Activated CD4-positive, alpha-beta memory T cell treated with anti-CD3 and anti-CD28 coated beads for 36 hours (primary cell): ENCODE measurements around the gene LYRM7. TPM values are rescaled to one million over a fixed set of nuclear protein-coding genes. Genes with fewer than 3 reads are reported as not detected.

Experiments used
- CTCF ChIA-PET: fragments of 350-600 bp; sonication (Branson Sonifier 250); formaldehyde crosslinking; loops from one replicate; lab custom pipeline; 2021; ENCODE audit warnings: antibody characterized with exemption, inconsistent platforms; lab: Charles Lee
- POLR2A ChIA-PET: fragments of 350-600 bp; sonication (Branson Sonifier 250); formaldehyde crosslinking; loops from one replicate; lab custom pipeline; 2021; ENCODE audit warnings: antibody characterized with exemption; lab: Charles Lee
- DNase-seq: peaks from one replicate; pipeline ENCODE4 v3.0.0-alpha.2; 2020
- H3K27ac Mint-ChIP-seq: one replicate; pipeline ENCODE4 v1.8.0; 2021; ENCODE audit warnings: mixed read lengths
- H3K27me3 Mint-ChIP-seq: one replicate; pipeline ENCODE4 v1.8.0; 2021; ENCODE audit warnings: mixed read lengths
- H3K36me3 Mint-ChIP-seq: one replicate; pipeline ENCODE4 v1.8.0; 2021; ENCODE audit warnings: mixed read lengths
- H3K4me1 Mint-ChIP-seq: one replicate; pipeline ENCODE4 v1.8.0; 2021; ENCODE audit warnings: low read depth, mixed read lengths
- H3K4me3 Mint-ChIP-seq: one replicate; pipeline ENCODE4 v1.8.0; 2021; ENCODE audit warnings: mild to moderate bottlenecking, mixed read lengths
- H3K9me3 Mint-ChIP-seq: one replicate; pipeline ENCODE4 v1.8.0; 2021; ENCODE audit warnings: mixed read lengths
- intact Hi-C: fragments of 100-400 bp; cut with micrococcal nuclease; formaldehyde crosslinking; loops from one replicate; pipeline ENCODE4 v1.15.1; 2023
- total RNA-seq, 2 experiments: library from RNA; stranded (reverse); gene quantifications; one replicate each; pipeline ENCODE4 v1.2.3, GENCODE V29; 2021

The LYRM7 gene
- total RNA-seq, 2 experiments from 2014 or later, result 16.6 to 18.6 TPM

GRCh38 chr5:131222731-131223130 lies 52.0 kb downstream of the LYRM7 start:
- ChIA-PET CTCF (no interaction called here), POLR2A (interaction anchor here (1.5 to 1.9 kb wide), 2 partner anchors 14 to 30 kb away, joined by 4 to 5 read pairs; no protein-coding TSS in a partner anchor)
- H3K27ac Mint-ChIP-seq, result no peak overlapping the region
- H3K4me3 Mint-ChIP-seq, result no peak overlapping the region
- no peaks in the 10 kb centered on the region for H3K27me3 Mint-ChIP-seq
- intact Hi-C loops, result no loop called here
- no peak for DNase-seq
- H3K9me3 Mint-ChIP-seq, result no peaks in the 10 kb centered on the region
- H3K36me3 Mint-ChIP-seq, result no peaks in the 10 kb centered on the region
- peaks cover 29% of the 10 kb centered on the region for H3K4me1 Mint-ChIP-seq

- no peaks in the 10 kb centered on the region for H3K9me3 Mint-ChIP-seq
- POLR2A ChIA-PET, result interaction anchor here (1.0 kb wide), 1 partner anchor 41 kb away, joined by 3 read pairs; no protein-coding TSS in a partner anchor
- intact Hi-C loops, result loop anchor here (1.0 kb wide), 3 partner anchors 15 to 134 kb away; no protein-coding TSS in a partner anchor
- no peaks in the 10 kb centered on the region for H3K27me3 Mint-ChIP-seq
- no peak for DNase-seq
- no peaks in the 10 kb centered on the region for H3K36me3 Mint-ChIP-seq
- CTCF ChIA-PET, result no interaction called here
- H3K4me1 Mint-ChIP-seq, result peaks cover 18% of the 10 kb centered on the region
- H3K4me3 Mint-ChIP-seq, result no peak overlapping the region
- H3K27ac Mint-ChIP-seq, result no peak overlapping the region
Observed at GRCh38 chr5:131223751-131224386, 53.1 kb downstream of the LYRM7 start.

DNA sequence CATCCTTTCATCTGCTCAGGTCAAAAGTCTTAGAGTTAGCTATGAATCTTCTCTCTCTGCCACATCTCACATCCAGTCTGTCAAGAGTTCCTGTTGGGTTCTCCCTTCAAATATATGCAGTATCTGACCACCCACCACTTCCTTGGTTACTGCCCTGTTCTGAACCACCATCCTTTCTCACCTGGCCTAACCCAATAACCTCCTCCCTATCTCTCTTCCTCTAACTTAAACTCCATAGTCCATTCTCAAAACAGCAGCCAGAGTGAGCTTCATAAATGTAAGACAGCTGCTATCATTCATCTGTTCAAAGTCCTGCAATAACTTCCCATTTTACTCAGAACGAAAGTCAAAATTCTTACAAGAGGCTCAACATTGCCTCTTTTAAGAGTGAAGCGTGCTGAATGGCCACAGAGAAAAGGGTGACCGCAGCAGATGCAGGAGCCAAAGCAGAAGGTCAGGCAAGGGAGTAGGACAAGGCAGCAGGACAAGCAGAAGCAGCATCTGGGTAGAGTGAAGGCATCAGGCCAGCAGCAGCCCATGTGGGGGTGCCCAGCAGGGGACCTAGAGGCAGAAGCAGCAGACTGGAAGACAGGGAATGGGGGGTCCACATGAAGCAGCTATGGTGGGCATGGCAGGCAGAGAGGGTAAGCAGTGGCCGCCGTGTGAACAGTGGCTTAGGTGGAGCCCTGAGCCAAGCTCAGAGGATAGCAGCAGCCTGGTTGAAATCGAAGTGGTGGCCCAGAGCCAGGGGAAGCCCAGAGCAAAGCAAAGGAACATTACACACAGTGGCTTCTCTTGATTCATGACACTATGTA lies 53.9 kb downstream of the LYRM7 start:
- Mint-ChIP-seq H3K27me3 (no peaks in the 10 kb centered on the region), H3K4me1 (peaks cover 12% of the 10 kb centered on the region), H3K36me3 (no peaks in the 10 kb centered on the region), H3K4me3 (no peak overlapping the region), H3K9me3 (no peaks in the 10 kb centered on the region), H3K27ac (no peak overlapping the region)
- intact Hi-C loops, result loop anchor here (1.0 kb wide), 3 partner anchors 15 to 134 kb away; no protein-coding TSS in a partner anchor
- POLR2A ChIA-PET, result interaction anchor here (1.0 to 1.5 kb wide), 2 partner anchors 15 to 41 kb away, joined by 3 to 4 read pairs; no protein-coding TSS in a partner anchor
- DNase-seq, result peak; percentile 34
- CTCF ChIA-PET, result no interaction called here

- H3K4me3 Mint-ChIP-seq, result no peak overlapping the region
- ChIA-PET POLR2A (interaction anchor here (1.5 kb wide), 1 partner anchor 14 kb away, joined by 4 read pairs; no protein-coding TSS in a partner anchor), CTCF (no interaction called here)
- peaks cover 11% of the 10 kb centered on the region for H3K4me1 Mint-ChIP-seq
- no peaks in the 10 kb centered on the region for H3K9me3 Mint-ChIP-seq
- H3K36me3 Mint-ChIP-seq, result no peaks in the 10 kb centered on the region
- no peaks in the 10 kb centered on the region for H3K27me3 Mint-ChIP-seq
- no peak for DNase-seq
- intact Hi-C loops, result no loop called here
- H3K27ac Mint-ChIP-seq, result no peak overlapping the region
Observed at GRCh38 chr5:131225282-131225974, 54.7 kb downstream of the LYRM7 start.

DNA sequence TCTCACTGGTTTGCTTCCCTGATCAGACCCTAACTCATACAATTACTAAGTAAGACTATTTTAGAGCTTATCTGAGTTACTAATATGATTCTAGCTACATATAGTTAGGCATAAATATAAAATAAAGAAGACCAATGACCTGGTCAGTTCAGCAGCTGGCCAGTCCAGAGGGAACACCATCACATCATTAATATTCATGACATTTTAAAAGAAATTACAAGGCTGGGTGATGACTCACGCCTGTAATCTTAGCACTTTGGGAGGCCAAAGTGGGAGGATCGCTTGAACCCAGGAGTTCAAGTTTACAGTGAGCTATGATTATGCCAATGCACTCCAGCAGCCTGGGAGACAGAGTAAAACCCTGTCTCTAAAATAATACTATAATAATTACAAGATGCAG lies 56.2 kb downstream of the LYRM7 start:
- no peaks in the 10 kb centered on the region for H3K36me3 Mint-ChIP-seq
- H3K4me1 Mint-ChIP-seq, result peaks cover 8% of the 10 kb centered on the region
- ChIA-PET CTCF (no interaction called here), POLR2A (no interaction called here)
- DNase-seq, result no peak
- no peaks in the 10 kb centered on the region for H3K9me3 Mint-ChIP-seq
- H3K27me3 Mint-ChIP-seq, result no peaks in the 10 kb centered on the region
- intact Hi-C loops, result no loop called here
- no peak overlapping the region for H3K4me3 Mint-ChIP-seq
- no peak overlapping the region for H3K27ac Mint-ChIP-seq

DNA sequence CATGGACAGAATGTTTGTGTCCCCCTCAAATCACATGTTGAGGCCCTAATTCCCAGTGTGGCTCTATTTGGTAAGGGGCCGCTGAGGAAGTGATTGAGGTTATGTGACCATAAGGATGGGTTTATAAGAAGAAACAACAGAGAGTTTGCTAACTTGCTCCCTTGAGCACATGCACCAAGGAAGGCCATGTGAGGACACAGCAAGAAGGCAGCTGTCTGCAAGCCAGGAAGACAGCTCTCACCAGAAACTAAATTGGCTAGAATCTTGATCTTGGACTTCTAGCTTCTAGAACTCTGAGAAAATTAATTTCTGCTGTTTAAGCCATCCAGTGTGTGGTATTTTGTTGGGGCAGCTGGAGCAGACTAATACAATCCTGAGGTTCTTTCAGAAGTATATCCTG lies 57.9 kb downstream of the LYRM7 start:
- H3K4me1 Mint-ChIP-seq, result peaks cover 6% of the 10 kb centered on the region
- ChIA-PET CTCF (no interaction called here), POLR2A (interaction anchor here (0.6 kb wide), 1 partner anchor 158 kb away, joined by 4 read pairs; no protein-coding TSS in a partner anchor)
- intact Hi-C loops, result no loop called here
- H3K27ac Mint-ChIP-seq, result no peak overlapping the region
- H3K4me3 Mint-ChIP-seq, result no peak overlapping the region
- H3K27me3 Mint-ChIP-seq, result no peaks in the 10 kb centered on the region
- no peak for DNase-seq
- H3K36me3 Mint-ChIP-seq, result no peaks in the 10 kb centered on the region
- no peaks in the 10 kb centered on the region for H3K9me3 Mint-ChIP-seq

DNA sequence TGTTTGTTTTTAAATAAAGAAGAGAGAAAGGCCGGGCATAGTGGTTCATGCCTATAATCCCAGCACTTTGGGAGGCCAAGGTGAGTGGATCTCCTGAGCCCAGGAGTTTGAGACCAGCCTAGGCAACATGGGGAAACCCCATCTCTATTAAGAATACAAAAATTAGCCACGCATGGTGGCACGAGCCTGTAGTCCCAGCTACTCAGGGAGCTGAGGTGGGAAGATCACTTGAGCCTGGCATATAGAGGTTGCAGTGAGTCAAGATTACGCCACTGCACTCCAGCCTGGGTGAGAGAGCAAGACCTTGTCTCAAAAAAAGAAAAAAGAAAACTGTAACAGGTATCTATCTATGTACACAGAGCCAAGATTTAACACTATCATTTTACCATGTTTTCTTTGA lies 58.9 kb downstream of the LYRM7 start:
- Mint-ChIP-seq H3K4me1 (peaks cover 6% of the 10 kb centered on the region), H3K36me3 (no peaks in the 10 kb centered on the region), H3K4me3 (no peak overlapping the region), H3K27ac (no peak overlapping the region), H3K27me3 (no peaks in the 10 kb centered on the region), H3K9me3 (no peaks in the 10 kb centered on the region)
- ChIA-PET POLR2A (no interaction called here), CTCF (interaction anchor here (0.7 kb wide), 1 partner anchor 10 kb away, joined by 3 read pairs; no protein-coding TSS in a partner anchor)
- intact Hi-C loops, result no loop called here
- no peak for DNase-seq

DNA sequence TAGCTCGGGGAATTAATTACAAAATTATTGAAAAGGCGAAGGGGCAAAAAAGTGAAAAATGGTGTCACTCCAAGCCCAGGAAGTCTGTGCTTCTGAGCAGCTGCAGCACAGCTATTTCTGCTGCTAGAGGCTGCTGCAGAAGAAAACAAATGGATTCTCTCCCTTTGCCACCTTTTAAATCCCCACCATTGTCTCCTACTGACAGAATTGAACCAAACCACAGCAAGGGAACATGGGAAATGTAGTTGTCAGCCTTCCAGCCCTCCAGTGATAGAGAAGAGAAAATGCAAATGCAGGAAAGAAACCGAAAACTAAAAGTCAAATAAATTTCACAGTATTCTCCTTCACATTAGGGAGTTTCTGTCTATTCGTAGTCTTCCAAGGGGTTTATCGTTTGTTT lies 59.7 kb downstream of the LYRM7 start:
- CTCF ChIA-PET, result interaction anchor here (0.7 kb wide), 1 partner anchor 9 kb away, joined by 3 read pairs; no protein-coding TSS in a partner anchor
- H3K4me1 Mint-ChIP-seq, result peaks cover 6% of the 10 kb centered on the region
- no peaks in the 10 kb centered on the region for H3K36me3 Mint-ChIP-seq
- no peaks in the 10 kb centered on the region for H3K9me3 Mint-ChIP-seq
- H3K27ac Mint-ChIP-seq, result no peak overlapping the region
- no peak overlapping the region for H3K4me3 Mint-ChIP-seq
- intact Hi-C loops, result no loop called here
- POLR2A ChIA-PET, result no interaction called here
- no peak for DNase-seq
- H3K27me3 Mint-ChIP-seq, result no peaks in the 10 kb centered on the region

DNA sequence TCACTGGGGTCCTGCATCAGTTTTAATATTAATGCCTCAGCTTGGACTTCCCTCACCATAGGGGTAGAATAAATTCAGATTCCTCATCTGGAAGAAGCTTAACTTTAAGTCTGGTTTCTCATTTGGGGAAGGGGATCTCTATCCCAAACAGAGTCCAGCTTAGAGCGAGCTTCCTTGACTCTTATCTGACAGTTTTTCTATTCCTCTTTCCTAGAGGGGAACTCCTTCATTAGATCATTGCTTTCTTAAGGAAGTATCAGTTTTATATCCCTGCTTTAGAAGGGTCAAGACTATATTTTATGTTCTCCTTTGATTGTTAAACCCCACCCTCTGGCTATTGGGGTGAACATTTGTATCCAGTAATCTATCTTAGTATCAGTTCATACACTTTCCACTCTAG lies 68.9 kb downstream of the LYRM7 start:
- no peak overlapping the region for H3K4me3 Mint-ChIP-seq
- POLR2A ChIA-PET, result interaction anchor here (1.1 kb wide), 1 partner anchor 15 kb away, joined by 4 read pairs; no protein-coding TSS in a partner anchor
- CTCF ChIA-PET, result interaction anchor here (0.9 to 1.1 kb wide), 2 partner anchors 8 to 10 kb away, joined by 3 read pairs; no protein-coding TSS in a partner anchor
- intact Hi-C loops, result no loop called here
- H3K27ac Mint-ChIP-seq, result no peak overlapping the region
- H3K27me3 Mint-ChIP-seq, result no peaks in the 10 kb centered on the region
- no peaks in the 10 kb centered on the region for H3K36me3 Mint-ChIP-seq
- DNase-seq, result no peak
- H3K9me3 Mint-ChIP-seq, result no peaks in the 10 kb centered on the region
- peaks cover 8% of the 10 kb centered on the region for H3K4me1 Mint-ChIP-seq

DNA sequence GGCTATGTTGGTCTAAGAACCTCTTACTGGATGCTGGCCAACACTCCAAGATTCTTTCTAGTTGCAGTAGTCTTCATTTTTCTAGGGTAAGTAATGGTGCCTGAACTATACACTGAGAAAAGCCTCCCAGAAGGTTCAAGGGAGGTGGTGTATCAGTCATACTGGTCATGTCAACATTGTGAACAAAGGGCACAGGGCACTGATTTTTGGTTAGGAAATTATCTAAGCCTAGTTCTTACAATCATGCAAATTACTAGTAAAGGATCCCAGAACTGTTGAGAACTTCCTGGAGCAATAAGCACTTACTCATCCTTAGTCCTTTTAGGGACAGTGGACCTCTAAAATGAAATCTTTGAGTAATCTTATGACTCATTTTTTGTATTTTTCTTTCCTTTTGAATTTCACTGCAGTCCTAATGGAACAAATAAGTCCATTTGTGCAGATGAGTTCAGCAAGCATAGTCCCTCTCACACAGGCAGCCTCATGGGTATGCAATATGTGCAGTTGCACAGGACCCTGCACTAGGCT lies 72.0 kb downstream of the LYRM7 start:
- POLR2A ChIA-PET, result no interaction called here
- Mint-ChIP-seq H3K27ac (peak overlapping the region; percentile 49), H3K36me3 (peaks cover 3% of the 10 kb centered on the region), H3K4me3 (no peak overlapping the region), H3K9me3 (peaks cover 8% of the 10 kb centered on the region), H3K27me3 (no peaks in the 10 kb centered on the region), H3K4me1 (peaks cover 8% of the 10 kb centered on the region)
- intact Hi-C loops, result loop anchor here (1.0 kb wide), 1 partner anchor 23 kb away; no protein-coding TSS in a partner anchor
- peak; percentile 28 for DNase-seq
- CTCF ChIA-PET, result no interaction called here

- POLR2A ChIA-PET, result no interaction called here
- DNase-seq, result no peak
Observed at GRCh38 chr5:131245312-131245711, 74.6 kb downstream of the LYRM7 start.

More at GRCh38 chr5:131245312-131245711, 74.6 kb downstream of the LYRM7 start:
- CTCF ChIA-PET, result no interaction called here
- H3K27me3 Mint-ChIP-seq, result no peaks in the 10 kb centered on the region
- peaks cover 18% of the 10 kb centered on the region for H3K4me1 Mint-ChIP-seq
- intact Hi-C loops, result no loop called here
- peaks cover 8% of the 10 kb centered on the region for H3K9me3 Mint-ChIP-seq
- peaks cover 3% of the 10 kb centered on the region for H3K36me3 Mint-ChIP-seq
- H3K27ac Mint-ChIP-seq, result no peak overlapping the region
- no peak overlapping the region for H3K4me3 Mint-ChIP-seq
